Left lung (tissue), 10 donors: ENCODE results near the gene HMGB2. TPM values are rescaled to one million over a fixed set of nuclear protein-coding genes. Genes with fewer than 3 reads are reported as not detected.

Experiments used
- ATAC-seq: fragments of 200-7000 bp; cut with Tn5 transposase; one replicate; pipeline ENCODE4 v1.9.1; 2020; ENCODE audit warnings: moderate library complexity
- DNase-seq, 4 donors: peaks; one replicate each; pipeline ENCODE4 v3.0.0-alpha.2; 2013 to 2020
- H3K27ac ChIP-seq, 2 donors: fragments of 200-600 bp; sonication (generic) in 1 of 2; one replicate each; pipeline versions ENCODE4 v1.5.0 to v1.8.0; 2020 to 2021
- H3K27me3 ChIP-seq, 2 donors: fragments of 200-600 bp; sonication (generic) in 1 of 2; one replicate each; pipeline versions ENCODE4 v1.5.0 to v1.8.0; 2020 to 2021
- H3K36me3 ChIP-seq, 2 donors: fragments of 200-600 bp; sonication (generic) in 1 of 2; one replicate each; pipeline versions ENCODE4 v1.5.0 to v1.8.0; 2020 to 2021
- H3K4me1 ChIP-seq, 2 donors: fragments of 200-600 bp; one replicate each; pipeline ENCODE4 v1.8.0; 2021
- H3K4me3 ChIP-seq, 2 donors: fragments of 200-600 bp; sonication (generic) in 1 of 2; one replicate each; pipeline versions ENCODE4 v1.5.0 to v1.8.0; 2020 to 2021; ENCODE audit warnings: mild to moderate bottlenecking in 1 of 2
- H3K9me3 ChIP-seq, 2 donors: fragments of 200-600 bp; sonication (generic) in 1 of 2; one replicate each; pipeline versions ENCODE4 v1.5.0 to v1.8.0; 2020 to 2021
- intact Hi-C, 2 donors: fragments of 100-400 bp; cut with DNase I; formaldehyde crosslinking; loops; one replicate each; pipeline versions ENCODE4 v1.11.2 to v1.14.2; 2022
- polyA plus RNA-seq, 6 donors: library from polyadenylated mRNA; unstranded; fragments of 120-200 nt; gene quantifications; one replicate each; pipeline ENCODE4 v1.2.1, GENCODE V29; 2013; ENCODE audit not compliant: insufficient read length in 6 of 6
- total RNA-seq, 2 donors: library from RNA; stranded (reverse); fragmentation: NEBNext Ultra II Directional; extraction: Animal tissue kit (Norgen Biotek cat#: 25700); gene quantifications; one replicate each; pipeline ENCODE4 v1.2.1, GENCODE V29; 2021
- TF ChIP-seq, protein P1 (sequence below), 2 donors: fragments of 200-600 bp; sonication (generic) in 1 of 2; IDR thresholded peaks; one replicate each; pipeline versions ENCODE4 v1.5.0 to v1.8.0; 2021; ENCODE audit warnings: antibody characterized with exemption in 2 of 2
- donor health status: DM: no; HTN: yes; CAD: no.
- donor health status: DM: no; HTN: no; CAD: no.

The HMGB2 gene
- total and polyA plus RNA-seq, 8 donors: 47.7 to 571 (median 289) TPM

GRCh38 chr4:173284463-173284862 lies 49.7 kb downstream of the HMGB2 start:
- Histone ChIP-seq H3K36me3 (peaks cover 0 to 15% of the 10 kb centered on the region in 2 donors), H3K4me3 (no peak overlapping the region), H3K4me1 (no peaks in the 10 kb centered on the region), H3K27ac (no peak overlapping the region), H3K9me3 (peaks cover 6 to 49% of the 10 kb centered on the region in 2 donors), H3K27me3 (no peaks in the 10 kb centered on the region)
- intact Hi-C loops: no loop called here
- DNase-seq (no peak), ATAC-seq (no peak)
- TF ChIP-seq, protein P1, sequence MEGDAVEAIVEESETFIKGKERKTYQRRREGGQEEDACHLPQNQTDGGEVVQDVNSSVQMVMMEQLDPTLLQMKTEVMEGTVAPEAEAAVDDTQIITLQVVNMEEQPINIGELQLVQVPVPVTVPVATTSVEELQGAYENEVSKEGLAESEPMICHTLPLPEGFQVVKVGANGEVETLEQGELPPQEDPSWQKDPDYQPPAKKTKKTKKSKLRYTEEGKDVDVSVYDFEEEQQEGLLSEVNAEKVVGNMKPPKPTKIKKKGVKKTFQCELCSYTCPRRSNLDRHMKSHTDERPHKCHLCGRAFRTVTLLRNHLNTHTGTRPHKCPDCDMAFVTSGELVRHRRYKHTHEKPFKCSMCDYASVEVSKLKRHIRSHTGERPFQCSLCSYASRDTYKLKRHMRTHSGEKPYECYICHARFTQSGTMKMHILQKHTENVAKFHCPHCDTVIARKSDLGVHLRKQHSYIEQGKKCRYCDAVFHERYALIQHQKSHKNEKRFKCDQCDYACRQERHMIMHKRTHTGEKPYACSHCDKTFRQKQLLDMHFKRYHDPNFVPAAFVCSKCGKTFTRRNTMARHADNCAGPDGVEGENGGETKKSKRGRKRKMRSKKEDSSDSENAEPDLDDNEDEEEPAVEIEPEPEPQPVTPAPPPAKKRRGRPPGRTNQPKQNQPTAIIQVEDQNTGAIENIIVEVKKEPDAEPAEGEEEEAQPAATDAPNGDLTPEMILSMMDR (IDR thresholded peaks at IDR 0.05): no peak

DNA sequence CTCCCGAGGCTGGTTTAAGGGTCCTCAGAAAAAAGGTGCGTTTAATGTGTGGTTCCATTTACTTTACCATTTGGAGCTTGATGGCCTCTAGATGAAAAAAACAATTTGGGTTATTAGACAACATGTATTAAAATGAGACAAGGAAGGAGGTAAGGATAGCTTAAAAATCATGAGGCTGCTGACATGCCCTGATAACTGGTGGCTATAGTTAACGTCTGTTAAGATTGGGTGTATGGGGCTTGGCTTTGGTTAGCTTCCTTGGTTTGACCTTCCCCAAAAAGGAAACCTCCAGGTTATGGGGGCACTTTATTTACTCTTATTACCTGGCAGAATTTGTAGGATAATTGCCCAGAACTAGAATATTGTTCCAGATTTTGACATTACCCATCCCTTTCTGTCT lies 51.5 kb downstream of the HMGB2 start:
- ATAC-seq (no peak), DNase-seq (no peak)
- intact Hi-C loops: no loop called here
- no peak overlapping the region for H3K4me3 ChIP-seq
- TF ChIP-seq, protein P1 (IDR thresholded peaks at IDR 0.05): no peak
- peaks cover 6 to 48% of the 10 kb centered on the region in 2 donors for H3K9me3 ChIP-seq
- no peak overlapping the region for H3K27ac ChIP-seq
- no peaks in the 10 kb centered on the region for H3K27me3 ChIP-seq
- H3K4me1 ChIP-seq: no peaks in the 10 kb centered on the region
- peaks cover 0 to 15% of the 10 kb centered on the region in 2 donors for H3K36me3 ChIP-seq

DNA sequence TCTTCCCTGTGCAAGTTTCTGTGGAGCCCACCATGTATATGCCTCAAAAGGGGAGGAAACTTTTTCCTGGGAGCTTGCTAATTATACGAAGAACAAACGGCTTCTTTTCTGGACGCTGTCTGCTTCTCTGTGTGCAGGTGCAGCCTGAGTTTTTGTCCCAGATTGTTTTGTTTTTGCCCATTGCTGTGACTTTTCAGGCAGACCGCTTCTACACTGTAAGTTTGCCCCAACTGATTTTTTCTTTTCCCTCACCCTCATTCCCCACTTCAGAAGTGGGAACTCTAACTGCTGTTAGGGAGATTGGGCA lies 51.9 kb downstream of the HMGB2 start:
- Histone ChIP-seq H3K27ac (no peak overlapping the region), H3K27me3 (no peaks in the 10 kb centered on the region), H3K9me3 (peaks cover 6 to 43% of the 10 kb centered on the region in 2 donors), H3K36me3 (peaks cover 0 to 15% of the 10 kb centered on the region in 2 donors), H3K4me3 (no peak overlapping the region), H3K4me1 (no peaks in the 10 kb centered on the region)
- TF ChIP-seq, protein P1 (IDR thresholded peaks at IDR 0.05): no peak
- DNase-seq (no peak), ATAC-seq (no peak)
- intact Hi-C loops: no loop called here

GRCh38 chr4:173281406-173282255 lies 52.5 kb downstream of the HMGB2 start:
- Histone ChIP-seq H3K9me3 (peaks cover 6 to 38% of the 10 kb centered on the region in 2 donors), H3K36me3 (peaks cover 0 to 15% of the 10 kb centered on the region in 2 donors), H3K27me3 (no peaks in the 10 kb centered on the region), H3K4me3 (no peak overlapping the region), H3K4me1 (no peaks in the 10 kb centered on the region), H3K27ac (no peak overlapping the region)
- DNase-seq (no peak), ATAC-seq (no peak)
- intact Hi-C loops: no loop called here
- TF ChIP-seq, protein P1 (IDR thresholded peaks at IDR 0.05): no peak

Other genes with a start within 250 kb of the HMGB2 start
- 10 to 100 TPM; 25.2 to 27.5 TPM for gene GALNT7, start 165.5 kb downstream of the HMGB2 start, total RNA-seq
- 10 to 100 TPM; 30.5 to 51.1 (median 38.1) TPM for gene GALNT7, start 165.5 kb downstream of the HMGB2 start, polyA plus RNA-seq
- 10 to 100 TPM; 10.2 to 14.8 TPM for gene SAP30, start 36.6 kb upstream of the HMGB2 start, total RNA-seq
- 10 to 100 TPM; 16.3 to 22.3 (median 18.9) TPM for gene SAP30, start 36.6 kb upstream of the HMGB2 start, polyA plus RNA-seq
- gene SCRG1, start 64.8 kb upstream of the HMGB2 start, total RNA-seq: under 1 TPM; 0.79 to 0.85 TPM
- under 1 TPM; 0.36 to 0.76 (median 0.52) TPM for gene SCRG1, start 64.8 kb upstream of the HMGB2 start, polyA plus RNA-seq
- not detected for gene HAND2, start 195.9 kb upstream of the HMGB2 start, total RNA-seq
- under 1 TPM in 5 of 6 donors, not detected in 1; 0.20 to 0.41 (median 0.20) TPM for gene HAND2, start 195.9 kb upstream of the HMGB2 start, polyA plus RNA-seq